ENCODE results near the gene FLAD1. TPM values are rescaled to one million over a fixed set of nuclear protein-coding genes. Genes with fewer than 3 reads are reported as not detected.

Gene FLAD1
- total and polyA plus RNA-seq, 2 experiments from 2014 or later: 74.5 to 75.0 TPM

GRCh38 chr1:155033524-155033923 is 50.4 kb downstream of the FLAD1 start, which contains the start of the genes DCST1 and DCST2:
Gene DCST1, plus strand, starts transcription at chr1:155033824. Its CDS starts 213 bp downstream, at chr1:155034037.
Gene DCST2, minus strand, starts transcription at chr1:155033781. Its CDS starts 80 bp downstream, at chr1:155033701.
- Histone ChIP-seq H3K4me1 (ENCODE audit: insufficient read depth) (no peaks in the 10 kb centered on the region), H3F3A (replicated peaks; ENCODE audit: low read depth) (no peaks in the 10 kb centered on the region), H3K9me2 (ENCODE audit: insufficient read depth) (no peaks in the 10 kb centered on the region), H2AFZ (no peak within 1 kb of the TSS), H3K4me2 (no peak within 1 kb of the TSS), H3K79me2 (replicated peaks; ENCODE audit: insufficient read depth) (no peaks in the 10 kb centered on the region), H3K4me3 (no peak within 1 kb of the TSS), H4K20me1 (replicated peaks; ENCODE audit: insufficient read depth) (no peaks in the 10 kb centered on the region), H3K27ac (ENCODE audit: low read depth) (no peak within 1 kb of the TSS), H3K36me3 (ENCODE audit: insufficient read depth) (no peaks in the 10 kb centered on the region), H3K27me3 (ENCODE audit: insufficient read depth) (no peaks in the 10 kb centered on the region)
- H3K27me3 Mint-ChIP-seq (ENCODE audit: insufficient read depth, low read depth, poor library complexity): peaks cover 10% of the 10 kb centered on the region
- H3K36me3 Mint-ChIP-seq (ENCODE audit: low read depth): no peaks in the 10 kb centered on the region
- DNase-seq (ENCODE audit: low spot score): no peak
- TF ChIP-seq CREB1 (CRISPR knock-in tag; IDR thresholded peaks at IDR 0.05; ENCODE audit: low read depth) (no peak), JUNB (IDR thresholded peaks at IDR 0.05; ENCODE audit: unreplicated experiment) (no peak), REST (IDR thresholded peaks at IDR 0.05; ENCODE audit: unreplicated experiment) (no peak), ETS1 (IDR thresholded peaks at IDR 0.05) (no peak)
- no peak within 1 kb of the TSS for H3K27ac Mint-ChIP-seq
- no peaks in the 10 kb centered on the region for H3K9me3 Mint-ChIP-seq
- H3K4me3 Mint-ChIP-seq: no peak within 1 kb of the TSS; the same call in 2 of the 3 replicates
- H3K4me1 Mint-ChIP-seq: peaks cover 5% of the 10 kb centered on the region; the same call in 1 of the 3 replicates
- no peak for ATAC-seq

- Mint-ChIP-seq H3K36me3 (ENCODE audit: low read depth) (no peaks in the 10 kb centered on the region), H3K27ac (no peak overlapping the region), H3K9me3 (no peaks in the 10 kb centered on the region), H3K4me1 (peaks cover 2% of the 10 kb centered on the region; the same call in 1 of the 3 replicates), H3K4me3 (no peak overlapping the region; the same call in 2 of the 3 replicates), H3K27me3 (ENCODE audit: insufficient read depth, low read depth, poor library complexity) (peaks cover 10% of the 10 kb centered on the region)
- Histone ChIP-seq H3K79me2 (replicated peaks; ENCODE audit: insufficient read depth) (no peaks in the 10 kb centered on the region), H3K9me2 (ENCODE audit: insufficient read depth) (no peaks in the 10 kb centered on the region), H3K27ac (ENCODE audit: low read depth) (no peak overlapping the region), H4K20me1 (replicated peaks; ENCODE audit: insufficient read depth) (no peaks in the 10 kb centered on the region), H3K4me3 (no peak overlapping the region), H3K27me3 (ENCODE audit: insufficient read depth) (no peaks in the 10 kb centered on the region), H3F3A (replicated peaks; ENCODE audit: low read depth) (no peaks in the 10 kb centered on the region), H2AFZ (no peak overlapping the region), H3K36me3 (ENCODE audit: insufficient read depth) (no peaks in the 10 kb centered on the region), H3K4me2 (no peak overlapping the region), H3K4me1 (ENCODE audit: insufficient read depth) (no peaks in the 10 kb centered on the region)
- ATAC-seq (no peak), DNase-seq (ENCODE audit: low spot score) (no peak)
- TF ChIP-seq ETS1 (IDR thresholded peaks at IDR 0.05): no peak
- no peak for TF ChIP-seq ZNF462 (CRISPR knock-in tag; IDR thresholded peaks at IDR 0.05)
Observed at GRCh38 chr1:155034318-155035208, 51.4 kb downstream of the FLAD1 start.

Measured in GM23338 (cell line).